Inflammatory macrophage treated with lipopolysaccharide for 1 hour (primary cell): ENCODE results near the gene NCK2.

Experiments used
- DNase-seq, 2 donors: peaks; one replicate each; pipeline ENCODE4 v3.0.0-alpha.2; 2020 to 2022

NCK2 gene

GRCh38 chr2:105736145-105736544 is 8.6 kb upstream of the NCK2 start:
- no peak for DNase-seq

DNA sequence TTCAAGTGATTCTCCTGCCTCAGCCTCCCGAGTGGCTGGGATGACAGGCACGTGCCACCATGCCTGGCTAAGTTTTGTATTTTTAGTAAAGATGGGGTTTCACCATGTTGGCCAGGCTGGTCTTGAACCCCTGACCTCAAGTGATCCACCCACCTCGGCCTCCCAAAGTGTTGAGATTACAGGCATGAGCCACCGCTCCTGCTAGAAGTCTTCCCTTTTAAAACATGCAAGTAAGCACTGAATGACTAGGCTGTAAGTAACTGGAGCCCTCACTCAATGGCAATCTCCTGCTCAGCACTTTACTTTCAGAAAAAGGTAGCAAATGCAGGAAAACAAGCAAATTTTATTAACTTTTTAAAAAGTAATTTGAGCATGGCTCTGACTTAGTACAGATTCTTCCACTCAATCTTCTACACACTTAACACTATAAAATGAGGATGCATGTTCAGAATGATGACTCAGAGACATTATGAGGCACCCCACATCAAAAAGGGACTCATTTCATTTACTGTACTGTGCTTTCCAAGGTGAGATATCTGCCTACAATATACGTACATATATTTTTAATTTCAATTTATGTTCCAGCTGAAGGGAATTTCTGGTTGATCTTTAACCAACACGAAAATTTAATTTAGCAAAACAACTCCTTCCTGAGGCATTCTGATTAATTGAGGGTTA is 6.6 kb upstream of the NCK2 start:
- no peak for DNase-seq

- DNase-seq = no peak
These were observed 6.0 kb upstream of the NCK2 start for GRCh38 chr2:105738658-105739241.

DNA sequence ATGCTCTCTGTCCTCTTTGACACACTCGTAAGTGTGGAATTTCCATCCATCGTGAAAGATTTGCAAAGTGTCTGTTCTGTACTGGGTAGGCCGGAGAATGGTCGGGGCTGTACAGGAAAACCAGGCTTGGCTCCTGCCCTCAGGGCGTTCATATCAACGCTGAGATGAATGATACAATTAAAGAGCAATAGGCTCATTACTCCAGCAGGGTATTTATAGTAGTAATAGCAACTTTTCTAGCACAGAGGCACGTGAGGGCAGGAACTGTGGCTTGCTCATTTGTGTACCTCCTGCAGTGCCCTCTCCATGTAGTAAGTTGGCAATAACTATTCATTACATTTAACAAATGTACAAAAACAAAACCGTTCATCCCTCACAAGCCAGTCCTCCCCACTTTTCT is 5.3 kb upstream of the NCK2 start:
- DNase-seq = no peak

DNA sequence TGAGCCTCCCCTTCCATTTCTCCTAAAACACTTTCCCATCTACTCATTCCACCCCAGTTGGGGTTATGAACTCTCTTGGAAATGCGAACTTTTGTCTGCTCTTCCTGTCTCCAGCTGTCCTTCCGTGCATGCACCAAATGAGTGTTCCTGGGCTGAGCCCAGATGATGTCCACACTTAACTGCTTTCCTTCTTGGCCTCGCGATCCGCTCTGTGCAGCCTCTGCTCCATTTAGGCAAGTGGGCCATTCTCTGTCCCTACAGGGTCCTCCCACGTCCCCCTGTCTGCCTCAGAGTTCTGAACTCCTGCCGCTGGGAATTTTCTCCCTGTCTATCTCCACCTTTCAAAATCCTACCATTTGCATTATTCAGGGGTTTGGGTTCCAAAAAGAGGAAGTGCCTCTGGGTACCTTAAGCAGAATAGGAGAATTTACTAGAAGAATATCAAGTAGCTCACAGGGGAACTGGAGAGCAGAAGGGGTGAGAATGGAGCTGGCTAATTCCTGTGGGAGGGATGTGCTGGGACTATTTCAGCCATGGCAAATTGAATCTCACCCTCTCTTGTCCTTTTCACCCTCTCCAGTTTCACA is 4.7 kb upstream of the NCK2 start:
- DNase-seq = no peak

DNA sequence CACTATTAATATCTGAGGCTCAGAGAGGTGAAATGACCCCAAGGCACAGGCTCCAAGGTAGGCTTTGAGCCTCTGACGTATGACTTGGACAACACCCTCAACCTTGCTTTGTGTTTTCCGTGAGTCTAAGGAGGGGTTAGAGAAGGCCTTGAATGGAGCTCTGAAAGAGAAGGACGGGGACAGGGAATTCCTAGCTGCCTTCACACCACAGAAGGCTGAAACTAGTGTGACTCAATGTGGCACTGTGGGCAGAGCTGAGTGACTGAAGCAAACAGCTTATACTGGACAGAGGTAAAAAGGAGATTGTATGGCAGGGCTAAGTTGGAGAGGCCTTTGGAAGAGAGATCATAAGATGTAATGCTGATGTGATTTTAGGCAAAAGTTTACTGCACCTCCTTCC is 3.5 kb upstream of the NCK2 start:
- no peak for DNase-seq

DNA sequence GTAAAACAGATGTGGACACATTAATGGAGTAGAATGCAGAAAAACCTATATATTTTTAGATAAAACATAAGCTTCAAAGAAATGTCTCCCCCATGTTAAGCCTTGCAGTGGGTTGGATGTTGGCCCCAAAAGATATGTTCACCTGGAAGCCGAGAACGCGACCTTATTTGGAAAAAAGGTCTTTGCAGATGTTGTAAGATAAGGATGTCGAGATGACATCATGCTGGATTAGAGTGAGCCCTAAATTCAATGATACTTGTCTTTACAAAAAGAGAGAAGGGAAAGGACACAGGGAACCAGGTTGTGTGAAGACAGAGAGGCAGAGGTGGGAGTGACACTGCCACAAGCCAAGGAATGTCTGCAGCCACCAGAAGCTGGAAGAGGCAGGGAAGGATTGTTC is 3.1 kb upstream of the NCK2 start:
- no peak for DNase-seq

DNA sequence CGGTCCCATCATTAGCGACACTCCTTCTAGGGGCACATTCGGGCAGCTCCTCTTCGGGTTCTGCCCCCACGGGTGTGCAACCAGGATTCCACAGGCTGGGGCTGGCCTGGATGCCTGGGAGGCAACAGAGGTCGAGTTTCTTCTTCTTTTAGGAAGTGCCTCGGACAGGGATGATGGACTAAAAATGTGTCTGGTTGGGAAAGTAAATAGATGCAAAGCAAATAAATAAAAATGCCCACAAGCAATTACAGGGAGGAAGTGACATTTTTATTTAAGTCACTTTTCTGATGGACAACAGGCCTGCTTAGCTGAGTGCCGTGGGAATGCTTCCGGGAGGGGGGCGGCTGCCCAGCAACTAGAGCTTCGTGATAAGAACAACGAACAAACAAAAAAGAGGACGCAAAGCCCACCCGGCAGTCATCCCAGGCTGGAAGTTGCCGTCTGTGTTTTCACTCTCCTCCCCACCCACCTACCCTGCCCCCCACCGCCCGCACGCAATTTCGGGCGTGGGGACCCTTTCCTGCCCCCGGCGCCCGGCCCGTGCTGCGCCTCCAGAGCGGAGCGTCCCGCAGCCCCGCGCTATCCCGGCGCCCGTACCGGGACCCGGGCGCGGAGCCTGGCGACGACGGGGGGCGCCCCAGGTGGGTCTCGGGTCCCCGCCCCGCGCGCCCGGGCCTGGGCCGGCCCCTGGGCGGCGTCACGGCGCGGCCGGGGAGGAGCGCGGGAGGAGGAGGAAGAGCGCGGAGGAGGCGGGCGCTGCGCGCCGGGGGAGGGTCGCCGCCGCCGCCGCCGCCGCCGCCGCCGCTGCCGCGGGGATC is 412 bp upstream of the NCK2 start:
- peak in 1 of 2 donors; percentile 52 for DNase-seq

GRCh38 chr2:105746177-105747080 is 1.7 kb downstream of the NCK2 start:
- DNase-seq = peak in 1 of 2 donors; percentile 14

DNA sequence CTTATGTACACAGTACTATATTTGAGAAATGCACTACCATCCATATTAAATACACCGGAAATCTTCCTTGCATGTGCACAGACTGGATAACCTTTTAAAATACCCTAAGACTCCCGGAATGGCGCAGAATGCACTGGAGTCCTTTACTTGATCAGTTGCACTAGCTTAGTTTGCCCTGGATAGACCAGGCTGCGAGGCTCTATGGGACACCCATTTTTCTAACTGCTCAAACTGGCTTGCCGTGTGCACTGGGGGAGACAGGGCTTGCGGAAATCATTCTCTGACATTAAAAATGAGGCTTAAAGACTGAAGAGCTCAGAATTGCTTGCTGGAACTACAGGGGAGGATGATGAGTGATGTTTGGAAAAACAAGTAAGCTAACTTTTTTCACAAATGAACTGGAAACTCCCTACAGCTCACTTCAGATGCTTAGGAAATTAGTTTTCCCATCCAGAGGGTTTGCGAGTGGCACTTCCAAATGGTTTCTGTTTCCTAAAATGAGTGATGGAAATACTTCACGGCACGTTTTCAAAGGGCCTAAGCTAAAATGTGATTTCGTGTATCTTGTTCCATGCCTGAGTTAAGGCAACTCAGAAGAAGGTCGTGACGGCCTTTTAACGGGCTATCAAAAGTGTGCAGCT is 2.7 kb downstream of the NCK2 start:
- no peak for DNase-seq

GRCh38 chr2:105747991-105748390 is 3.3 kb downstream of the NCK2 start:
- DNase-seq = no peak

DNA sequence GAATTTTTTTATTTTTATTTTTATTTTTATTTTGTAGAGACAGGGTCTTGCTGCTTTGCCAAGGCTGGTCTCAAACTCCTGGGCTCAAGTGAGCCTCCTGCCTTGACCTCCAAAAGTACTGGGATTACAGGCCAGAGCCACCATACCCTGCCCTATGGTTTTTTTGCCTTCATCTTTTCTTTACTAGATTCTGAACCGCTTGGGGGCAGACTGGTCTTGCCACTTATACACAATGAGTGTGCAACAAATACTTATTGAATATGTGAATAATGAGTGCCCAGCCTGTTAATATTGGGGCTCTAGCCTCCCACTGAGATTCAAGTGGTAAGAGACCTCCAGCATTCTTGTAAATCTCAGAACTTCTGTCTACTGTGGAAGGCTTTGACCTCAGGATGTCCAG is 3.9 kb downstream of the NCK2 start:
- DNase-seq = no peak

DNA sequence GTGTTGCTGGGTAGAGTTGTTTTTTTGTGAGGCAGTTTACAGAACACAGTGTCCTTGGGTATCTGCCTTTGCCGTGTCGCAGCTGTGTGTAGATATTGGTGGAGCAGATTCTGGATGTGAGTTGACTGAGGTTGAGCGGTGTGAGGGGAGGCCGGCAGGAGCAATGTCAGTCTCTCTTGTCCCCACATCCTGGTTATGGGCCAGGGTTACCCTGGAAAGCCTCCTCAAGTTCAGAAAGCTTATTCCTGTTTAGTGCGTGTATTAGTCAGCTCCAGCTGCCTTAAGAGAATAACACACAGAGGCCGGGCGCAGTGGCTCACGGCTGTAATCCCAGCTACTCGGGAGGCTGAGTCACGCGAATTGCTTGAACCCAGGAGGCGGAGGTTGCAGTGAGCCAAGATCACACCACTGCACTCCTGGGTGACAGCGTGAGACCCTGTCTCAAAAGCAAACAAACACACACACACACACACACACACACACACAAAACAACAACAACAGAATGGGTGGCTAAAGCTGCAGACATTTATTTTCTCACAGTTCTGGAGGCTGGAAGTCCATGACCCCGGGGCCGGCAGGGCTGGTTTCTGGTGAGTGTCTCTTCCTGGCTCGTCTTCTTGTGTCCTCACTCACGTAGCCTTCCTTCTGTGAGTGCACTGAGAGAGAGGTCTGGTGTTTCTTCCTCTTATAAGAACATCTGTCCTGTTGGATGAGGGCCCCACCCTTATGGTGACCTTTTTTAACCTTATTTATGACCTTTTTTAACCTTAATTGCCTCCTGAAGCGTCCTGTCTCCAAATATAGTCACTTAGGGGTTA is 5.1 kb downstream of the NCK2 start:
- DNase-seq = peak in 1 of 2 donors; percentile 17

- DNase-seq = no peak
These were observed 6.0 kb downstream of the NCK2 start for GRCh38 chr2:105750735-105751134.

- no peak for DNase-seq
These were observed 6.6 kb downstream of the NCK2 start for GRCh38 chr2:105751272-105751671.

DNA sequence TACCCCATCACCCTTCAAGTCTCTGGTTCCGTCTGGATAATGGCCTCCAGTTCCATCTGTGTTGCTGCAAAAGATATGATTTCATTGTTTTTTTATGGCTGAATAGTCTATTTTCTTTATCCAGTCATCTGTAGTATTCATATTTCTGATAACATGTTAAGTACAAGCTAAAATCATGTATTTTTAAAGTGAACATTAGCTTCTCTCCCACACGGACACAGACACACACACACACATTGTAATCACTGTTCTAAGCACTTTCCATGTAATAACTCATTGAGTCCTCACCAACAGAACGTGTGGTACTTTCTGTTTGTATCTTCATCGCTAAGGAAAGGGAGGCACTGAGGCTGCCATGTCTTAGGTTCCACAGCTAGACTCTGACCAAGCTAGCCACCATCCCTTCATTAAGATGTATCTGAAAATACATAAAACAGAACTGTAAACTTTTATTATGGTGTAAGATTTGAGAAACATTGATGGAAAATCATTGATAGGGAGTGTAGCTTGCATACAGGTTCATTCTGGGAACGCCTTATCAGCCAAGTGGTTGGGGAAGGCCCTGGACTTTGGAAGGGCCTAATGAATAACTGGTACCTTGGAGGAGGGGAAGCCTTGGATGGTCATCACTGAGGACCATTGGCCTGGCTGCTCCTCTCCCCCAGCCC is 8.1 kb downstream of the NCK2 start:
- DNase-seq = no peak

DNA sequence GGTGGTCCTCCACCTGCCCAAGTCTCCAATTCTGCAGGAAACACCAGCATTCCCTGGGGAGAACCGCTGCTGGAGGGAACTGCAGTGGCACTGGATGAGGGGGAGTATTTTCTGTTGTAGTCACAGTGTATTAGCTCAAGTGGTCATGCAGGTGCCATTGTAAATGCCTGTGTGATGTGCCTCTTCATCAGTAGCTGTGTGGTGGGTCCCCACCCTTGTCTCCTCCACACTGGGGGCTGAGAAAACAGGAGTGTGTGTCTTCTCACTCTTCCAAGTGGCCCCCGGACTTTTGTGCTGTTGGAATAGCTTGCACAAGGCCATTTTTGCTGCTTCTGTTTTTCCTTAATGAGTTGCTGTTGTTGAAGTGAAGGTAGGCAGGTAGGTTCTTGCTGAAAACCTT is 8.7 kb downstream of the NCK2 start:
- DNase-seq = no peak

DNA sequence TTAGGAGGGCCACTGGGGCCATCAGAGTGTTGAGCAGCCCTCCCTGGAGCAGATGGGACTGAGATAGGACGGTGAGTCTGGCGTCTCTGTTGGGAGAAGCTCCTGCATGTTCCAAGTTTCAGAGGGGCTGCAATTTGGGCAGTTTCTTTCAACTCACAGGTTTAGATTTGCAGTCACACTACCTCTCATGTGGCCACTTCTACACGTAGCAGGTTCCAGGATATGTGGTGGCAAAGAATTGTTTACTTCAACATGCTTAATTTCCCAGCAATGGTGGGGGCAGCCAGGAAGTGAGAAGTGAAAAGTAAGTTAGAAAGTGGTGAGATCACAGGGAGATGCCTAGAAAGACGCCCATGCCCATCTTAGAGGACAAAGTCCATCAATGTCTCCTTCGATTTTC is 9.3 kb downstream of the NCK2 start:
- no peak for DNase-seq

GRCh38 chr2:105754994-105755393 is 10.3 kb downstream of the NCK2 start:
- DNase-seq = no peak

DNA sequence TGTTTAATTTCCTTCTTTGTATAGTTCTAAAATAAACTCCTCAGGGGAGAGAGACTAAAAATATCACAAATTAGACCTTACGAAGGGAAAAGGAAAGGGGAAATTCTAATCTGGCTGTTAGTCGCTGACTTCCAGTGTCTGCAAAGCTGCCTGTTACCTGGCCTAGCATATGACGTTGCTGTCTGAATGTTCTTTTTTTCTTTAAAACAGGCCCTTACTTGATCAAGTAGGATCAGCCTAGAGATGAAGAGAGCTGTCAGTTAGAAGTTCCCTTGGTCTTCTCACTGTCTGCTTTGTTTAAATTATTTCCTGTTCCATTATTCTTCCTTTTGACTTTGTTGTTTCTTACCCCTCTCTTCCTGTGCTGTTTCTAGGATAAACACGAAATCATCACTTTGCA is 11.2 kb downstream of the NCK2 start:
- no peak for DNase-seq

- DNase-seq = no peak
These were observed 11.7 kb downstream of the NCK2 start for GRCh38 chr2:105756435-105756834.
